Pancreas (tissue), 10 donors: ENCODE measurements around the gene HSP90AA1. TPM values are rescaled to one million over a fixed set of nuclear protein-coding genes. Genes with fewer than 3 reads are reported as not detected.

ENCODE experiments used
- ATAC-seq, 4 donors: fragments of 200-7000 bp; cut with Tn5 transposase; one replicate each; pipeline versions ENCODE4 v1.8.0 to v1.9.1; 2020; ENCODE audit warnings: mild to moderate bottlenecking in 4 of 4, moderate library complexity in 4 of 4
- DNase-seq, 6 donors: peaks; one replicate each; pipeline ENCODE4 v3.0.0-alpha.2; 2020
- FAIRE-seq: peaks from 2 replicates; lab custom pipeline; 2012; peaks lifted over from hg19 to GRCh38; lab: Jason Lieb, UNC
- H3K27ac ChIP-seq, 4 donors: fragments of 200-600 bp; sonication (generic); 1 replicate in 3 of 4; 2 replicates in 1 of 4; pipeline versions ENCODE4 v1.5.0 to v1.8.0; 2020
- H3K27me3 ChIP-seq, 4 donors: fragments of 200-600 bp; one replicate each; pipeline ENCODE4 v1.8.0; 2021
- H3K36me3 ChIP-seq, 3 donors: fragments of 200-600 bp; sonication (generic) in 1 of 3; one replicate each; pipeline versions ENCODE4 v1.5.0 to v1.8.0; 2020 to 2021
- H3K4me1 ChIP-seq, 3 donors: fragments of 200-600 bp; one replicate each; pipeline ENCODE4 v1.8.0; 2021
- H3K4me3 ChIP-seq, 4 donors: fragments of 200-600 bp; sonication (generic) in 2 of 4; one replicate each; pipeline versions ENCODE4 v1.5.0 to v1.8.0; 2020 to 2021
- H3K9me3 ChIP-seq, 4 donors: fragments of 200-600 bp; one replicate each; pipeline ENCODE4 v1.8.0; 2021
- WGBS, 2 donors: extraction: QIAGEN DNeasy Blood & Tissue Kit; methylation state at CpG; one replicate each; pipeline ENCODE4 v1.1.7; 2013; 5-methylcytosine and 5-hydroxymethylcytosine counted together
- intact Hi-C, 3 donors: fragments of 100-400 bp; cut with DNase I; formaldehyde crosslinking; loops; one replicate each; pipeline versions ENCODE4 v1.11.1 to v1.14.2; 2022
- polyA plus RNA-seq, 2 donors: library from polyadenylated mRNA; stranded (reverse); fragments of 200-250 nt; gene quantifications; one replicate each; pipeline ENCODE4 v1.2.3, GENCODE V29; 2013
- total RNA-seq, 6 donors: library from RNA; stranded (reverse); fragmentation: NEBNext Ultra II Directional in 4 of 6; extraction: Animal tissue kit (Norgen Biotek cat#: 25700) in 4 of 6; gene quantifications; one replicate each; pipeline versions ENCODE4 v1.2.1 to v1.2.4, GENCODE V29; 2021 to 2023
- TF ChIP-seq, protein P1 (sequence below), 4 donors: fragments of 200-600 bp; sonication (generic) in 3 of 4; IDR thresholded peaks; one replicate each; pipeline versions ENCODE4 v1.5.0 to v1.8.0; 2021; ENCODE audit warnings: antibody characterized with exemption in 4 of 4
- donor health status: healthy with polysubstance abuse.
- donor health status: DM: no; HTN: no; CAD: no; lungs with moderate emphysema.
- donor health status: DM: no; HTN: no; CAD: no.
- donor health status: control.
- donor health status: control.
- donor health status: Bipolar disorder and iron deficiency.
- donor health status: DM: yes; HTN: yes; CAD: no.
- donor health status: DM: no; HTN: no; CAD: no.
- donor health status: DM: no; HTN: no; CAD: no.
- donor health status: DM: yes; HTN: yes; CAD: no.

Gene HSP90AA1
- total and polyA plus RNA-seq, 8 donors, result 106 to 393 (median 136) TPM

DNA sequence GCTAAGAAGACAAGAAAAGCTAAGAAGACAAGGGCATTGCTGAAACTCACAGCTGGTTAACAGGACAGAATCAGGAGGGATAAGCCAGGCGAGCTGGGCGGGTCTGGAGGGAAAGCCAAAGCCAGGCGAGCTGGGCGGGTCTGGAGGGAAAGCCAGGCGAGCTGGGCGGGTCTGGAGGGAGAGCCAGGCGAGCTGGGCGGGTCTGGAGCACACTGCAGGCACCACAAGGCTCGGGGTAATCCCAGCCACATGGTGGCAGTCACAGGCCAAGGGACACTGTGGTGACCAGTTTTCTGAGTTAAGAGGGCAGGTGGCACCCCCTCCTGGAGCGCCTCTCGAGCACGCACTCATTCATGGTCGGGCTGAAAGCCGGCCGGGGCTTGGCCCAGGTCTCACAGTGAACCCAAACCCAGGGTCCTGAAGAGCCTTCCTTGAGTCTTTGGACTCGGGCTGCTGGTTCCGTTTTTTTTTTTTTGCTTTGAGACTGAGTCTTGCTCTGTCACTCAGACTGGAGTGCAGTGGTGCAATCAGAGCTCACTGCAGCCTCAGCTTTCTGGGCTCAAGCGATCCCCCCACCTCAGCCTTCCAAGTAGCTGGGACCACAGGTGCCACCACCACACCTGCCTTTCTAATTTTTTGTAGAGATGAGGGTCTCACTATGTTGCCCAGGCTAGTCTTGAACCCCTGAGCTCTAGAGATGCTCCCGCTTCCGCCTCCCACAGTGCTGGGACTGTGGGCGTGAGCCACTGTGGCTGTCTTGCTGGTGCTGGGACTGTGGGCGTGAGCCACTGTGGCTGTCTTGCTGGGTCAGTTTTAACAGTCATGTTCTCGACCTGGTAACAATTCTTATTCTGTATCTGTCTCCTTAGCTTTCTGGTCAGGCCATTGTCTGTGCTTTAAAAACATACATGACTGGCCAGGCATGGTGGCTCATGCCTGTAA, 40.2 kb downstream of the HSP90AA1 start:
- intact Hi-C loops, result loop anchor here in 2 of 3 donors (5.0 kb wide), 2 partner anchors 46 to 51 kb away; no protein-coding TSS in a partner anchor
- FAIRE-seq (peak; percentile 78), ATAC-seq (peak; percentile 97 to 99 (median 98)), DNase-seq (peak; percentile 88 to 95 (median 92))
- WGBS, 2 donors, result 30 to 31% methylated on average over 21 to 23 of the region's 23 CpGs
- Histone ChIP-seq H3K9me3 (no peaks in the 10 kb centered on the region), H3K4me3 (no peak overlapping the region), H3K27me3 (no peaks in the 10 kb centered on the region), H3K36me3 (peaks cover under 1 to 79% (median 57%) of the 10 kb centered on the region in 3 donors), H3K4me1 (peaks cover 0 to 3% (median 0%) of the 10 kb centered on the region in 3 donors), H3K27ac (peak overlapping the region in 1 of 4 donors; percentile 5)
- TF ChIP-seq, protein P1, sequence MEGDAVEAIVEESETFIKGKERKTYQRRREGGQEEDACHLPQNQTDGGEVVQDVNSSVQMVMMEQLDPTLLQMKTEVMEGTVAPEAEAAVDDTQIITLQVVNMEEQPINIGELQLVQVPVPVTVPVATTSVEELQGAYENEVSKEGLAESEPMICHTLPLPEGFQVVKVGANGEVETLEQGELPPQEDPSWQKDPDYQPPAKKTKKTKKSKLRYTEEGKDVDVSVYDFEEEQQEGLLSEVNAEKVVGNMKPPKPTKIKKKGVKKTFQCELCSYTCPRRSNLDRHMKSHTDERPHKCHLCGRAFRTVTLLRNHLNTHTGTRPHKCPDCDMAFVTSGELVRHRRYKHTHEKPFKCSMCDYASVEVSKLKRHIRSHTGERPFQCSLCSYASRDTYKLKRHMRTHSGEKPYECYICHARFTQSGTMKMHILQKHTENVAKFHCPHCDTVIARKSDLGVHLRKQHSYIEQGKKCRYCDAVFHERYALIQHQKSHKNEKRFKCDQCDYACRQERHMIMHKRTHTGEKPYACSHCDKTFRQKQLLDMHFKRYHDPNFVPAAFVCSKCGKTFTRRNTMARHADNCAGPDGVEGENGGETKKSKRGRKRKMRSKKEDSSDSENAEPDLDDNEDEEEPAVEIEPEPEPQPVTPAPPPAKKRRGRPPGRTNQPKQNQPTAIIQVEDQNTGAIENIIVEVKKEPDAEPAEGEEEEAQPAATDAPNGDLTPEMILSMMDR (IDR thresholded peaks at IDR 0.05), result peak; percentile 40 to 68 (median 51)

DNA sequence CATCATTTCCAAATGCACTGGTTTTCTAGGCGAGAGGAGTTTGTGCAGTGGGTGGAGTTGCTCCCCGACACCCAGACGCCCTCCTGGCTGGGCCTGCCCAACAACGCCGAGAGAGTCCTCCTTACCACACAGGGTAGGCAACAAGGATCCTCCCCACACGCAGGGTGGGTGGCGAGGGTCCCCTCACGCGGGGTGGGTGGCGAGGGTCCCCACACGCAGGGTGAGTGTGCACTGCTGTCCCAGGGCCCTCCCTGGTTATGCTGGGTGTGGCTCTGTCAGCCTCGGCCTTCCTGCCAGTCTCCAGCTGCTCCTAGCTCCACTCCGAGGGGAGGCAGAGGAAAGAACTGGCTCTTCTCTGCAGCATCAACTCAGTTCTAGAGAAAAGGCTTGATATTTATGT, 42.3 kb downstream of the HSP90AA1 start:
- intact Hi-C loops, result no loop called here
- 90 to 92% methylated on average over 13 of the region's 13 CpGs for WGBS, 2 donors
- Histone ChIP-seq H3K36me3 (peaks cover 3 to 79% (median 66%) of the 10 kb centered on the region in 3 donors), H3K4me3 (no peak overlapping the region), H3K4me1 (peaks cover 0 to 3% (median 0%) of the 10 kb centered on the region in 3 donors), H3K9me3 (no peaks in the 10 kb centered on the region), H3K27me3 (no peaks in the 10 kb centered on the region), H3K27ac (no peak overlapping the region)
- FAIRE-seq (no peak), ATAC-seq (no peak), DNase-seq (no peak)
- TF ChIP-seq, protein P1 (IDR thresholded peaks at IDR 0.05), result no peak

DNA sequence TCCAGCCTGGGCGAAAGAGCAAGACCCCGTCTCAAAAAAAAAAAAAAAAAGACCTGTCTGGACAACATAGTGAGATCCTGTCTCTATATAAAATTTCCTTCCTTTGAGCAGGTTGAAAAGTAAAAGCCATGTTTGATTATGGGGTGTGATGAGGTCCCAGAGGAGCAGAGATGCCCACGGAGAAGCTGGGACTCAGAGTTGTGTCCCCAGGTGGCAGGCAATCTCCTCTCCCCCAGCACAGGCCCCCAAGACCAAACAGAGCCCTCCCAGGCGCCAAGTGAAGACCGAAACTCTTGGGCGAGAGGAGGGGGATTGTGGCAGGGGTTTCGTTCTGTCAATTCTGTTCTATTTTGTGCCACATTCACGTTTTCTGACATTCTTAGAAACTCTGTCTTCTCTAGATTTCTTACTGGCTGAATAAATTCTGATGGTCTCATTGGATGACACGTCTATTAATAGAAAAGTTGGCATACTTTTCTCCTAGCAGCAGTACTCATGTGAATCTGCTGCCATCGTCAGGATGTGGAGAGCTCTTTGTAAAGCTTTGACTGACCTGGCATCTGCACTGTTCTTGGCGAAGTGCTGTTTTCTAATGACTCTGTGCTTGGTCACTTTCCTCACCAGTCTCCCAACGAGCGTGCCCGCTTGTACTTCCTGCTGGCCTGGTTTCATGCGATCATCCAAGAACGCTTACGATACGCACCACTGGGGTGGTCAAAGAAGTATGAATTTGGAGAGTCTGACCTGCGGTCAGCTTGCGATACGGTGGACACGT, 43.4 kb downstream of the HSP90AA1 start:
- Histone ChIP-seq H3K9me3 (no peaks in the 10 kb centered on the region), H3K27ac (no peak overlapping the region), H3K36me3 (peaks cover 9 to 79% (median 65%) of the 10 kb centered on the region in 3 donors), H3K4me3 (no peak overlapping the region), H3K4me1 (peaks cover 0 to 3% (median 0%) of the 10 kb centered on the region in 3 donors), H3K27me3 (no peaks in the 10 kb centered on the region)
- DNase-seq (no peak), ATAC-seq (no peak), FAIRE-seq (no peak)
- intact Hi-C loops, result no loop called here
- WGBS, 2 donors, result 89 to 92% methylated on average over 22 of the region's 22 CpGs
- TF ChIP-seq, protein P1 (IDR thresholded peaks at IDR 0.05), result no peak

DNA sequence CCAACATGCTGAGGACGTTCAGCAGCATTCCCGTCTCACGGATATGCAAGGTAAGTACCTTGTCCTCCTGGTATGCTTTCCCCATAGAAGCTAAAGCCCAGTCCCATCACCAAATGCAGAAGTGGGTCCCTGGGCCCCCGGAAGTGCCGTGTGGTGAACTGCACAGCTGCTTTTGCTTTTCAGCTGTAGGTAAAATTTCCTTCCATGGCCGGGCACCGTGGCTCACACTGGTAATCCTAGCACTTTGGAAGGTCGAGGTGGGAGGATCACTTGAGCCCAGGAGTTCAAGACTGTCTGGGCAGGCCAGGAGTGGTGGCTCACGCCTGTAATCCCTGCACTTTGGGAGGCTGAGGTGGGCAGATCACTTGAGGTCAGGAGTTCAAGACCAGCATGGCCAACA, 44.1 kb downstream of the HSP90AA1 start:
- intact Hi-C loops, result no loop called here
- Histone ChIP-seq H3K36me3 (peaks cover 9 to 77% (median 57%) of the 10 kb centered on the region in 3 donors), H3K27me3 (no peaks in the 10 kb centered on the region), H3K4me3 (no peak overlapping the region), H3K9me3 (no peaks in the 10 kb centered on the region), H3K27ac (no peak overlapping the region), H3K4me1 (peaks cover 0 to 3% (median 0%) of the 10 kb centered on the region in 3 donors)
- ATAC-seq (no peak), DNase-seq (no peak), FAIRE-seq (no peak)
- 90% methylated on average over 9 of the region's 9 CpGs for WGBS, 2 donors
- TF ChIP-seq, protein P1 (IDR thresholded peaks at IDR 0.05), result no peak
